HG02840 (cell line): ENCODE results near the gene CLK4.

Experiments used
- ATAC-seq: cut with Tn5 transposase; IDR thresholded peaks from one replicate; pipeline ENCODE4 v1.9.1; 2021; ENCODE audit warnings: mild to moderate bottlenecking, moderate library complexity, moderate number of reproducible peaks; ENCODE audit not compliant: unreplicated experiment, low FRiP score

The CLK4 gene

DNA sequence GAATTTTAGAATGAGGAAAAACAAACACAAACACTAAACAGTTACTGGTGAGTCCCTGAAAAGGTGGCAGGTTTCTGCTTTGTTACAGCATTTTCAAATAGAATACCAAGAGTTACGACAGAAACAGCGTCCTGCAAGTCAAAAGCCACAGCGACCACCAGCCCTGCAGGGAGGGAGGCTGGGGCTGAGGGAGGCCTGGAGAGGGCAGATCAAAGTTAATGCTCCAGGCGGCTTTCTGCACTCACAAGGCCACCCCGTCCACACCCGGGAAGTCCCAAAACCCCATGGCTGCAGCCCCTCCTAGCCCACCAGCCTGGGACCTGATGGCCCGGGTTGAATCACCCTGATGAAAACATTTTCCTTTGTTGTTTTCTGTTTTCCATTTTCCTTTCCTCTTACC is 65.9 kb downstream of the CLK4 start:
- ATAC-seq = no peak

DNA sequence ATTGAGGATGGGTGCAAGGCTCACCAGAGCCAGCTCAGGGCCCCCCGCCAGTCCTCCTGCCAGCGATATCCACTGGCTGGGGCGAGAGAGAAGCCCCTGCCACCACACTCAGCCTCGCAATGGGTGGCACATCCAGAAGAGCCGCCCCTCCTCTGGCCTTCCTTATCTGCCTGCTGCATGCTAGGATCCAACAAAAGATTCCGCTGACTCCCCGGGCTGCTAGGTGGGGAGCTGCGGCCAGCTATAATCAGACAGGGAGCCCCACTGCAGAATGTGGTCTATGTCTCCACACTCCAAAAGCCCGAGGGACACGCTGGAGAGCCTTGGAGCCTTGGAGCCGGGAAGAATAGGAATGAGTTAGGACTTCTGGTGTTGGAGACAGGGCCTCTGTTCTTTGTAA is 69.4 kb downstream of the CLK4 start:
- no peak for ATAC-seq

DNA sequence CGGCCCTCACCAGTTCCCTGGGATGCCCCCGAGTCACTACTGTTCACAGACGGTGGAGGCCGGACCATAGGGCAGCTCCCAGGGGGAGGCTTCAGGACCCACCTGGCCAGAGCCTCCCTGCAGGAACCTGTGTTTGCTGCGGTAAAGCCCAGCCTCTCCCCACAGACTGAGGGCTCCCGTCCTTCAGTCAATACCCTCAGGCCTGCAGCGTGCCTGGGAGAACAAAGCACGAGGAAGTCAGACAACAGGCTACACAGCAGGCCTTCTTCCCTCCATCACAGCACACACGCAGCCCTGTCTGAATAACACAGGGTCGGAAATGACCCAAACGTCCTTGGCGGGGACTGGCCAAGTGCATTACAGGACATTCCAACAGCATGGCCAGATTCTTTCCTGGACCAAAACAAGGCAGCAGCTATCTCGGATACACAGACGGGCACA is 71.1 kb downstream of the CLK4 start:
- ATAC-seq = no peak

- ATAC-seq = no peak
Observed at GRCh38 chr5:178555005-178555404, 71.8 kb downstream of the CLK4 start.

DNA sequence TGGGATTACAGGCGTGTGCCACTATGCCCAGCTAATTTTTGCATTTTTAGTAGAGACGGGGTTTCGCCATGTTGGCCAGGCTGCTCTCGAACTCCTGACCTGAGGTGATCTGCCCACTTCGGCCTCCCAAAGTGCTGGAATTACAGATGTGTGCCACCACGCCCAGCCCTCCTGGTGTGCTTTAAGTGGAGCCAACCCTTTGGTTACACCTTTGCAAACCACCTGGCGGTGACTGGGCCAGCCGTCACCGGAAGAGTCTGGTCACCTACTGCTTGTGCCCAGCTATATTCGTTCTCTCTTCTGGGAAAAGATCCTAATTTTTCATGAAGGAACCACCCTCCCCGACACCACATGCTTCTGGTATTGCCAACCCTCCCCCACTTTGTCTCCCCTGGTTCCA is 72.5 kb downstream of the CLK4 start:
- ATAC-seq = no peak

GRCh38 chr5:178553517-178553916 is 73.3 kb downstream of the CLK4 start:
- ATAC-seq = no peak
